Astrocyte of the cerebellum (primary cell): ENCODE data around the gene MOV10.
A peak's percentile ranks its signal among the peaks of the same experiment; 100 is the strongest.

Experiments used
- DNase-seq: peaks from one replicate; pipeline ENCODE4 v3.0.0-alpha.2; 2011; ENCODE audit warnings: low read depth
- H3K4me3 ChIP-seq: 2 replicates; pipeline ENCODE4 v1.5.1; 2011; ENCODE audit warnings: mild to moderate bottlenecking, low read depth, low read length, moderate library complexity
- in situ Hi-C: cut with HindIII; loops from 2 replicates; pipeline ENCODE4 v1.10.0; 2017; ENCODE audit warnings: low sequenced_read_pairs
- TF ChIP-seq, protein P1 (sequence below): IDR thresholded peaks from 2 replicates; pipeline ENCODE4 v1.5.1; 2012; ENCODE audit warnings: low read length, low read depth, moderate library complexity, mild to moderate bottlenecking; ENCODE audit errors: missing control alignments

The MOV10 gene

DNA sequence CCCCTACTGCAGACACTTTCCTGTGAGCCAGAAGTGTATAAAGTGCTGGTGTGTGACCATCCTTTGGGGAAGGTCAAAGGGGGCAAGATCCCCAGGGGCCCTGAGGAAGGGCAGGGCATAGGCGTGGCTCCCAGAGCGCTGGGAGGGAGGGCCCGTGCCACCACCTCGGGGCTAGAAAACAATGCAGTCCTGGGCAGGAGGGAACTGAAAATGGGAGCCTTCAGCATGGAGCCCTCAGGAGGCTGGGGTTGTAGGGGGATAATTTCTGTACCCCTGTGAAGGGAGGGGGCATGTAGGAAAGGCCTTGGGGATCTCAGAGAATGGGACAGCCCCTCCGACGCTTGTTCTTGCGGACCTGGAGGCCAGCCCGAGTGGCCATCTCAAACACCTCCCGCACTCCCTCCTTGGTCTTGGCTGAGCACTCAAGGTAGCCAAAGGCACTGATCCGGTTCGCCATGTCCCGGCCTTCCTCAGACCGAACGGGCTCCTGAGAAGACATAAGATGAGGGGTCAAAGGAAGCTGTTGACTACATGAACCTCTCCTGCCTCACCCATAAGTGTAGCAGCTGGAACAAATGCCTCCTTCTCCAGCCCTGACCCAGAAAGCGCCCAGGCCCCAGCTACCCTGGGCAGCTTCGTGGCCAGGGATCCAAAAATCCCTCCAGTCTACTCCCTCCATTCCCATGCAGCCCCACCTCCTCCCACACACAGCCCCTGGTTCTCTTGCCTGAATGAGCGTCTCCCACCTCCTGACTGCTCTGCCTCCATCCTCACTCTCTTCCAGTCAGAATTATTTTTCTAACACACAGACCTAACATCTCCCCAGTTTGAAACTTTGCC, 27.0 kb downstream of the MOV10 start:
- in situ Hi-C loops, result no loop called here
- H3K4me3 ChIP-seq, result no peak overlapping the region
- TF ChIP-seq, protein P1, sequence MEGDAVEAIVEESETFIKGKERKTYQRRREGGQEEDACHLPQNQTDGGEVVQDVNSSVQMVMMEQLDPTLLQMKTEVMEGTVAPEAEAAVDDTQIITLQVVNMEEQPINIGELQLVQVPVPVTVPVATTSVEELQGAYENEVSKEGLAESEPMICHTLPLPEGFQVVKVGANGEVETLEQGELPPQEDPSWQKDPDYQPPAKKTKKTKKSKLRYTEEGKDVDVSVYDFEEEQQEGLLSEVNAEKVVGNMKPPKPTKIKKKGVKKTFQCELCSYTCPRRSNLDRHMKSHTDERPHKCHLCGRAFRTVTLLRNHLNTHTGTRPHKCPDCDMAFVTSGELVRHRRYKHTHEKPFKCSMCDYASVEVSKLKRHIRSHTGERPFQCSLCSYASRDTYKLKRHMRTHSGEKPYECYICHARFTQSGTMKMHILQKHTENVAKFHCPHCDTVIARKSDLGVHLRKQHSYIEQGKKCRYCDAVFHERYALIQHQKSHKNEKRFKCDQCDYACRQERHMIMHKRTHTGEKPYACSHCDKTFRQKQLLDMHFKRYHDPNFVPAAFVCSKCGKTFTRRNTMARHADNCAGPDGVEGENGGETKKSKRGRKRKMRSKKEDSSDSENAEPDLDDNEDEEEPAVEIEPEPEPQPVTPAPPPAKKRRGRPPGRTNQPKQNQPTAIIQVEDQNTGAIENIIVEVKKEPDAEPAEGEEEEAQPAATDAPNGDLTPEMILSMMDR, result no peak
- no peak for DNase-seq

- no peak for DNase-seq
- H3K4me3 ChIP-seq, result no peak overlapping the region
- TF ChIP-seq, protein P1, result no peak
- in situ Hi-C loops, result no loop called here
Measured at GRCh38 chr1:112702067-112702395, 27.6 kb downstream of the MOV10 start.

GRCh38 chr1:112702420-112703261, 28.2 kb downstream of the MOV10 start:
- TF ChIP-seq, protein P1, result no peak
- DNase-seq, result no peak
- H3K4me3 ChIP-seq, result no peak overlapping the region
- in situ Hi-C loops, result no loop called here

DNA sequence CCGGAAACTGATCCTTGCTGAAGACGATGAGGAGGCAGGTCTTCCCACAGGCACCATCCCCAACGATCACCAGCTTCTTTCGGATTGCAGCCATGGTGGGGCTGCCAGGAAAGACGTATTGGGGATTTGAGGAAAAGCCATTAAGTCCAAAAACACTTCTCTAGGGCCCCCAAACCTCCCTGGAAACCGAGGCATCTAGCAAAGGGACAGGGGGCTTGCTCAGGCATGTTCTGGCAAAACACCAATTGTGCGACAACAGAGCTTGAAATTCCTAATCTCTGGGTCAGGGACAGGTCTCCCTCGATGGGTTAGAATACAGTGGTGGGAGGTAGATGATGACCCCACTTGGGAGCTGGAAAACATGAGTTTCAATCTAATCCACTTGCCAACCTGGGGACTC, 29.2 kb downstream of the MOV10 start:
- DNase-seq, result no peak
- H3K4me3 ChIP-seq, result no peak overlapping the region
- TF ChIP-seq, protein P1, result no peak
- in situ Hi-C loops, result no loop called here

DNA sequence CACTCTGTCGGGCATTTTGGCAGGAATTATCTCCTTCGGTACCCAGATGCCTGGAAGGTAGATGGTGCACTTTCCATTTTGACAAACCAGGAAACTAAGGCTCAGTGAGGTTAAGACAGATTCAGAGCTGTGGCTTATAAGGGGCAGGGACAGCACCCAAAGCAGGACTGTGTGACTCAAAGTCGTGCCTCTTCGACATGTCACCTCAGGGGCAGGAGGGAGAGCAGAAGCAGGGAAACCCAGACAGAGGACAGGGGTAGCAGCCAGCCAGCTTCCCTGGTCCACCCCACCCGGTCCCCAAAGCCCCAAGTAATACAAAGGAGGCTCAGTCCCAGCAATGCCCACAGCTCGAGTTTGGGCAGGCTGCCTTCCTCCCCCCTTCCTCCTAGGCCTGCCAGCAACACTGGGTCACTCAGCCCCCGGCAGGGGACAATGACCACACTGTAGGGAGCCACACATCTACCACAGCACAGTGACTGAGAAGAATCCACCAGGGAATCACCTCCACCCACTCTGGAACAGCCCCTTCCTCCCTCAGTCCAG, 30.0 kb downstream of the MOV10 start:
- TF ChIP-seq, protein P1, result no peak
- peak overlapping the region; percentile 92 for H3K4me3 ChIP-seq
- DNase-seq, result no peak
- in situ Hi-C loops, result no loop called here

DNA sequence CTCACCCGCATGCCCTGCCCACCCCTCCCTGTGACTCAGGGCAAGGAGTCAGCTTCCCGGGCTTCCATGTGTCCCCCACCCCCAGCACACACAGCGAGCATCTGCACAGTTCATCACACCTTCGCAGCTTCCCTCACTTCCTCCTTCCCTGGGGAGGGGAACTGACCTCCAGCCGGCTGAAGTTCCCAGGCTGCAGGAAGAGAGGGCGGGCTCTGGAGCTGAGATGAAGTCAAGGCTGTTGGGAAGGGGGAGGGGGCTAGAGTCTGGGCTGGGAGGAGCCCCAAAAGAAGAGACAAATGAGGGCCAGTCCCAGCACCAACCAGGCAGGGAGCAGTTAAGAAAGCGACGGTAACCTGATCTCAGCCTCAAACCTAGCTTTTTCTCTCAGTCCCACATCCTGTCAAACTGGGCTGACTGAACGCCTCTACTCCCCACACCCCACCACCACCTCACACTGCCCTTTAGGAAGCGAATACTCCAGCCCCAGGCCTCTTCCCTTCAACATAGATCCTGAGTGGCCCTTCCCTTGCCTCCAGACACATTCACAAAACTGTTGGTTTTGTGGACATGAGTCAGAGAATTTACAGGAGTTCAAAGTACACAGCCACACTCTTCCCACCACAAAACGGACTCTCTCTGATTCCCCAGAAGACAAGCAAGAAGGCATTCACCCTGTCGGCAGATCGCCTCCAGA, 30.6 kb downstream of the MOV10 start:
- TF ChIP-seq, protein P1, result no peak
- H3K4me3 ChIP-seq, result peak overlapping the region; percentile 92
- in situ Hi-C loops, result no loop called here
- DNase-seq, result peak; percentile 88
